GM23338 (cell line): ENCODE data around the gene CIPC.

Source experiments
- CREB1 ChIP-seq: fragments of 250-450 bp; sonication (Bioruptor Pico); IDR thresholded peaks from 2 replicates; pipeline ENCODE4 v1.5.0; 2020; ENCODE audit warnings: low read depth, mild to moderate bottlenecking, moderate library complexity
- EZH2 ChIP-seq: fragments of 200-600 bp; sonication (generic); IDR thresholded peaks from one replicate; pipeline ENCODE4 v1.8.0; 2017; ENCODE audit warnings: antibody characterized with exemption, mild to moderate bottlenecking, low read depth; ENCODE audit not compliant: unreplicated experiment
- EZH2phosphoT487 ChIP-seq: fragments of 200-600 bp; sonication (generic); IDR thresholded peaks from one replicate; pipeline ENCODE4 v1.8.1; 2018; ENCODE audit warnings: antibody characterized with exemption; ENCODE audit not compliant: unreplicated experiment
- JUNB ChIP-seq: IDR thresholded peaks from one replicate; pipeline ENCODE4 v1.6.1; 2016; ENCODE audit warnings: antibody characterized with exemption; ENCODE audit not compliant: unreplicated experiment
- NANOG ChIP-seq: IDR thresholded peaks from 2 replicates; pipeline ENCODE4 v1.6.1; 2016; ENCODE audit warnings: antibody characterized with exemption, borderline replicate concordance
- POLR2AphosphoS5 ChIP-seq: IDR thresholded peaks from 2 replicates; pipeline ENCODE4 v1.6.1; 2016; ENCODE audit warnings: antibody characterized with exemption, low read depth
- ZNF114 ChIP-seq: fragments of 250-450 bp; sonication (Bioruptor Pico); IDR thresholded peaks from 2 replicates; pipeline ENCODE4 v1.5.0; 2020; ENCODE audit warnings: mild to moderate bottlenecking, moderate library complexity
- ZNF331 ChIP-seq: fragments of 250-450 bp; sonication (Bioruptor Pico); IDR thresholded peaks from 2 replicates; pipeline ENCODE4 v1.5.0; 2020; ENCODE audit warnings: low read depth, mild to moderate bottlenecking, moderate library complexity
- TF ChIP-seq, protein P1 (sequence below), 2 experiments: fragments of 200-600 bp in 1 of 2; sonication (generic) in 1 of 2; conservative IDR thresholded peaks; 2 replicates each; pipeline versions ENCODE4 v1.5.1 to v1.6.1; 2016 to 2017; ENCODE audit warnings: antibody characterized with exemption in 2 of 2, low read depth in 2 of 2, mild to moderate bottlenecking in 2 of 2, moderate library complexity in 1 of 2
- TF ChIP-seq, protein P2 (sequence below): IDR thresholded peaks from 2 replicates; pipeline ENCODE4 v1.6.1; 2016; ENCODE audit warnings: antibody characterized with exemption
- TF ChIP-seq, protein P3 (sequence below): IDR thresholded peaks from one replicate; pipeline ENCODE4 v1.6.1; 2018; ENCODE audit warnings: antibody characterized with exemption; ENCODE audit not compliant: unreplicated experiment

DNA sequence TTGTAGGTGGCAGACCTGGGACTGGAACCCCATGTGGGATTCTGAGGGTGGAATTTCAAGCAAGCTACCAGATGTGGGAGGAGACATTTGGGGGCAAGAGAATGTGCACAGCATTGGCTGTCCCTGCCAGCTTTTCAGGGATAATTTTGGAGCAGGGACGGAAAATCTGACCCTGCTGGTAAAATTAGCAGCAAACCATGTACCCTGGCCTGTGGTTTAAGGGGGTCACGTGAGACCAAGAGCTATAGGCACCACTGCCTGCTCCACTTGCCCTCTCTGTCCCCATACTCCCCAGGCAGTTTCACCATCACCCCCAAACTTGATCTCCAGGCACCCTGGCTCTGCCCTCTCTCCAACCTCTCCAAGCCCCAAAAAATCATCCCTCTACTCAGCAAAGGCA is 57.0 kb downstream of the CIPC start:
- TF ChIP-seq, protein P1, sequence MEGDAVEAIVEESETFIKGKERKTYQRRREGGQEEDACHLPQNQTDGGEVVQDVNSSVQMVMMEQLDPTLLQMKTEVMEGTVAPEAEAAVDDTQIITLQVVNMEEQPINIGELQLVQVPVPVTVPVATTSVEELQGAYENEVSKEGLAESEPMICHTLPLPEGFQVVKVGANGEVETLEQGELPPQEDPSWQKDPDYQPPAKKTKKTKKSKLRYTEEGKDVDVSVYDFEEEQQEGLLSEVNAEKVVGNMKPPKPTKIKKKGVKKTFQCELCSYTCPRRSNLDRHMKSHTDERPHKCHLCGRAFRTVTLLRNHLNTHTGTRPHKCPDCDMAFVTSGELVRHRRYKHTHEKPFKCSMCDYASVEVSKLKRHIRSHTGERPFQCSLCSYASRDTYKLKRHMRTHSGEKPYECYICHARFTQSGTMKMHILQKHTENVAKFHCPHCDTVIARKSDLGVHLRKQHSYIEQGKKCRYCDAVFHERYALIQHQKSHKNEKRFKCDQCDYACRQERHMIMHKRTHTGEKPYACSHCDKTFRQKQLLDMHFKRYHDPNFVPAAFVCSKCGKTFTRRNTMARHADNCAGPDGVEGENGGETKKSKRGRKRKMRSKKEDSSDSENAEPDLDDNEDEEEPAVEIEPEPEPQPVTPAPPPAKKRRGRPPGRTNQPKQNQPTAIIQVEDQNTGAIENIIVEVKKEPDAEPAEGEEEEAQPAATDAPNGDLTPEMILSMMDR (conservative IDR thresholded peaks at IDR 0.05; ENCODE audit: low read depth in 2 of 2): no peak
- no peak for TF ChIP-seq POLR2AphosphoS5
- no peak for TF ChIP-seq EZH2phosphoT487
- no peak for TF ChIP-seq ZNF331 (CRISPR knock-in tag)
- no peak for TF ChIP-seq JUNB
- TF ChIP-seq, protein P2, sequence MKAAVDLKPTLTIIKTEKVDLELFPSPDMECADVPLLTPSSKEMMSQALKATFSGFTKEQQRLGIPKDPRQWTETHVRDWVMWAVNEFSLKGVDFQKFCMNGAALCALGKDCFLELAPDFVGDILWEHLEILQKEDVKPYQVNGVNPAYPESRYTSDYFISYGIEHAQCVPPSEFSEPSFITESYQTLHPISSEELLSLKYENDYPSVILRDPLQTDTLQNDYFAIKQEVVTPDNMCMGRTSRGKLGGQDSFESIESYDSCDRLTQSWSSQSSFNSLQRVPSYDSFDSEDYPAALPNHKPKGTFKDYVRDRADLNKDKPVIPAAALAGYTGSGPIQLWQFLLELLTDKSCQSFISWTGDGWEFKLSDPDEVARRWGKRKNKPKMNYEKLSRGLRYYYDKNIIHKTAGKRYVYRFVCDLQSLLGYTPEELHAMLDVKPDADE: no peak
- TF ChIP-seq, protein P3, sequence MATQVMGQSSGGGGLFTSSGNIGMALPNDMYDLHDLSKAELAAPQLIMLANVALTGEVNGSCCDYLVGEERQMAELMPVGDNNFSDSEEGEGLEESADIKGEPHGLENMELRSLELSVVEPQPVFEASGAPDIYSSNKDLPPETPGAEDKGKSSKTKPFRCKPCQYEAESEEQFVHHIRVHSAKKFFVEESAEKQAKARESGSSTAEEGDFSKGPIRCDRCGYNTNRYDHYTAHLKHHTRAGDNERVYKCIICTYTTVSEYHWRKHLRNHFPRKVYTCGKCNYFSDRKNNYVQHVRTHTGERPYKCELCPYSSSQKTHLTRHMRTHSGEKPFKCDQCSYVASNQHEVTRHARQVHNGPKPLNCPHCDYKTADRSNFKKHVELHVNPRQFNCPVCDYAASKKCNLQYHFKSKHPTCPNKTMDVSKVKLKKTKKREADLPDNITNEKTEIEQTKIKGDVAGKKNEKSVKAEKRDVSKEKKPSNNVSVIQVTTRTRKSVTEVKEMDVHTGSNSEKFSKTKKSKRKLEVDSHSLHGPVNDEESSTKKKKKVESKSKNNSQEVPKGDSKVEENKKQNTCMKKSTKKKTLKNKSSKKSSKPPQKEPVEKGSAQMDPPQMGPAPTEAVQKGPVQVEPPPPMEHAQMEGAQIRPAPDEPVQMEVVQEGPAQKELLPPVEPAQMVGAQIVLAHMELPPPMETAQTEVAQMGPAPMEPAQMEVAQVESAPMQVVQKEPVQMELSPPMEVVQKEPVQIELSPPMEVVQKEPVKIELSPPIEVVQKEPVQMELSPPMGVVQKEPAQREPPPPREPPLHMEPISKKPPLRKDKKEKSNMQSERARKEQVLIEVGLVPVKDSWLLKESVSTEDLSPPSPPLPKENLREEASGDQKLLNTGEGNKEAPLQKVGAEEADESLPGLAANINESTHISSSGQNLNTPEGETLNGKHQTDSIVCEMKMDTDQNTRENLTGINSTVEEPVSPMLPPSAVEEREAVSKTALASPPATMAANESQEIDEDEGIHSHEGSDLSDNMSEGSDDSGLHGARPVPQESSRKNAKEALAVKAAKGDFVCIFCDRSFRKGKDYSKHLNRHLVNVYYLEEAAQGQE: no peak
- TF ChIP-seq EZH2: no peak
- no peak for TF ChIP-seq ZNF114 (CRISPR knock-in tag)
- no peak for TF ChIP-seq CREB1 (CRISPR knock-in tag)
- no peak for TF ChIP-seq NANOG
